Kidney (tissue), 14 donors: ENCODE results near the gene HSPG2. TPM values are rescaled to one million over a fixed set of nuclear protein-coding genes. Genes with fewer than 3 reads are reported as not detected.

ENCODE experiments used
- DNase-seq, 5 donors: peaks; one replicate each; pipeline ENCODE4 v3.0.0-alpha.2; 2013 to 2020
- FAIRE-seq: peaks from 2 replicates; lab custom pipeline; 2012; peaks lifted over from hg19 to GRCh38; lab: Jason Lieb, UNC
- H3K27ac ChIP-seq, 2 donors: one replicate each; pipeline ENCODE4 v1.7.0; 2013; ENCODE audit warnings: low read depth in 2 of 2, low read length in 2 of 2, inconsistent platforms in 1 of 2
- H3K27me3 ChIP-seq: one replicate; pipeline ENCODE4 v1.7.1; 2013; ENCODE audit warnings: low read length, inconsistent platforms; ENCODE audit not compliant: control insufficient read depth, insufficient read depth
- H3K36me3 ChIP-seq, 3 donors: one replicate each; pipeline versions ENCODE4 v1.7.0 to v1.7.1; 2013; ENCODE audit warnings: low read length in 3 of 3, control low read depth in 1 of 3, inconsistent platforms in 1 of 3; ENCODE audit not compliant: insufficient read depth in 3 of 3, control insufficient read depth in 2 of 3
- H3K4me1 ChIP-seq, 3 donors: one replicate each; pipeline versions ENCODE4 v1.7.0 to v1.7.1; 2013; ENCODE audit warnings: low read length in 3 of 3, inconsistent platforms in 1 of 3, low read depth in 1 of 3; ENCODE audit not compliant: control insufficient read depth in 2 of 3, insufficient read depth in 2 of 3
- H3K4me3 ChIP-seq, 3 donors: one replicate each; pipeline versions ENCODE4 v1.7.0 to v1.8.1; 2013; ENCODE audit warnings: low read length in 3 of 3, control low read depth in 1 of 3, inconsistent platforms in 1 of 3
- H3K9ac ChIP-seq, 3 donors: one replicate each; pipeline versions ENCODE4 v1.7.0 to v1.7.1; 2013; ENCODE audit warnings: low read length in 3 of 3, control low read depth in 1 of 3, inconsistent platforms in 1 of 3
- H3K9me3 ChIP-seq, 3 donors: one replicate each; pipeline versions ENCODE4 v1.7.0 to v1.7.1; 2013; ENCODE audit warnings: low read length in 3 of 3, control low read depth in 1 of 3, inconsistent platforms in 1 of 3; ENCODE audit not compliant: control insufficient read depth in 2 of 3, insufficient read depth in 1 of 3
- intact Hi-C: fragments of 100-400 bp; cut with DNase I; formaldehyde crosslinking; loops from one replicate; pipeline ENCODE4 v1.11.1; 2022
- polyA plus RNA-seq: library from polyadenylated mRNA; stranded (reverse); fragments of 350-450 nt; fragmentation: Illumina TruSeq; extraction: RNeasy Lipid Tissue Mini Kit (QIAGEN cat#74804); gene quantifications from one replicate; pipeline ENCODE4 v1.2.3, GENCODE V29; 2014; ENCODE audit warnings: low read depth, low replicate concordance; ENCODE audit not compliant: insufficient read depth
- total RNA-seq: library from RNA; stranded (reverse); fragmentation: NEBNext Ultra II Directional; extraction: Animal tissue kit (Norgen Biotek cat#: 25700); gene quantifications from one replicate; pipeline ENCODE4 v1.2.1, GENCODE V29; 2021
- TF ChIP-seq, protein P1 (sequence below): IDR thresholded peaks from 3 replicates; pipeline ENCODE4 v1.5.1; 2012; ENCODE audit warnings: mild to moderate bottlenecking, moderate library complexity, borderline replicate concordance; ENCODE audit not compliant: insufficient read depth; ENCODE audit errors: extremely low read depth
- donor health status: control.
- donor health status: control.
- donor health status: control.
- donor health status: control.
- donor health status: control.
- donor health status: DM: yes; HTN: yes; CAD: no.
- donor health status: Normal renal cell carcinoma (clear cell type).

HSPG2 gene
- total and polyA plus RNA-seq, 2 donors from 2014 or later = 60.4 to 510 TPM

DNA sequence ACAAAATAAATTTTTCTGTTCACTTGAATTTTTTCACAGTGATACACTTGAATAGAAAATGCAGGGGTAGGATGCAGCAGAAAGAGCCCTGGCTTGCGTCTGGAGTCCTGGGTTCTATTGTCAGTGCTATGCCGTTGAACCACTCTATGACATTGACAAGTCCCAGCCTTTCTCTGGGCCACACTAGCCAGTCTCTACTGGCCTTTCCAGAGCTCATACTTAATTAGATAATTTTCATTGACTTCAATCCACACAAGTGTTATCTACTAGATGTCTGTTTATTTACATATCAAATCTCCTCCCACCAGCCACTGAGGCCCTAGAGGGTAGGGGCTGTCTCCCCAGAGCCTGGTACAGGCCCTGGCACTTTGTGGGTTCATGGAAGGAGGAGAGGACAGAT lies 24.2 kb upstream of the HSPG2 start:
- DNase-seq = no peak
- no peaks in the 10 kb centered on the region for H3K27me3 ChIP-seq
- intact Hi-C loops = no loop called here
- H3K9me3 ChIP-seq = no peaks in the 10 kb centered on the region
- H3K4me3 ChIP-seq = no peak overlapping the region
- no peaks in the 10 kb centered on the region for H3K36me3 ChIP-seq
- TF ChIP-seq, protein P1, sequence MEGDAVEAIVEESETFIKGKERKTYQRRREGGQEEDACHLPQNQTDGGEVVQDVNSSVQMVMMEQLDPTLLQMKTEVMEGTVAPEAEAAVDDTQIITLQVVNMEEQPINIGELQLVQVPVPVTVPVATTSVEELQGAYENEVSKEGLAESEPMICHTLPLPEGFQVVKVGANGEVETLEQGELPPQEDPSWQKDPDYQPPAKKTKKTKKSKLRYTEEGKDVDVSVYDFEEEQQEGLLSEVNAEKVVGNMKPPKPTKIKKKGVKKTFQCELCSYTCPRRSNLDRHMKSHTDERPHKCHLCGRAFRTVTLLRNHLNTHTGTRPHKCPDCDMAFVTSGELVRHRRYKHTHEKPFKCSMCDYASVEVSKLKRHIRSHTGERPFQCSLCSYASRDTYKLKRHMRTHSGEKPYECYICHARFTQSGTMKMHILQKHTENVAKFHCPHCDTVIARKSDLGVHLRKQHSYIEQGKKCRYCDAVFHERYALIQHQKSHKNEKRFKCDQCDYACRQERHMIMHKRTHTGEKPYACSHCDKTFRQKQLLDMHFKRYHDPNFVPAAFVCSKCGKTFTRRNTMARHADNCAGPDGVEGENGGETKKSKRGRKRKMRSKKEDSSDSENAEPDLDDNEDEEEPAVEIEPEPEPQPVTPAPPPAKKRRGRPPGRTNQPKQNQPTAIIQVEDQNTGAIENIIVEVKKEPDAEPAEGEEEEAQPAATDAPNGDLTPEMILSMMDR = no peak
- no peak overlapping the region for H3K27ac ChIP-seq
- H3K9ac ChIP-seq = no peak overlapping the region
- H3K4me1 ChIP-seq = peaks cover 0 to 12% (median 9%) of the 10 kb centered on the region in 3 donors
- FAIRE-seq = no peak

DNA sequence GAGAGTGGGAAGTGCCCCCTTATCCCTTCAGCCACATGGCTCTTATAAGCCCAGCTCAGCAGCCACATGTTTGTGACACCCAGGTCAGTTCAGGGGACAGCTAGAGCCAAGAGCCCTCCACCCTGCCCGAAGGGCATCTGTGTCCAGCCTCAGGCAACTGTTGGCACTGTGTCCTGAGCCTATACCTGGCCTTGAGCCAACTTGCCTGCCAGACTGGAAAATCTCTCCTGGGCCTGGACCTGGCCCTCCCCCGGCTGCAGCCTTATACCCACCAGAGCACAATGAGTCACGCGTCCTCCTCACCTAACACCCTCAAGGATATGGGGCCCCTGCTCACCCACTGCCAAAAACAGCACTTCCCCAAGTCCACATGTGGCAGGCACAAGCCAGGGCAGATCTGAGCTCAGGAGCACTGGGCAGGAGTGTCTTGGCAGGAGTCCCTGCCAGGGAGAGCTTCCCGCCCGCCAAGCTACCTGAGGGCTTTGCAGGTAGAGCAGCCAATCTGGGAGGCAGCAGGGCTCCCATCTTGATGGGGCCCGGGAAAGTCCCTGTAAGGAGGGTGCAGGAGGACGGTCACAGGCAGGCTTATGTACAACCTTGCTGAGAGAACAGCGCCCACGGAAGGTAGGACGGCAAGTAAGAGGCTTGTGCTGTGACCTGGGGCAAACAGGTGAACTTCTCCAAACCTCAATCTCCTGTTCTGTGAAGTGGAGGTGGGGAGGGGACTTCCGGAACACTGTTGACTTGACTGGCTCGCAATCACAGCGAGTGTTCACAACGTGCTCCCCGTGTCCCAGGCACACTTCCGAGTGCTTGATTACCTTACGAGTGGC lies 19.8 kb upstream of the HSPG2 start:
- peaks cover 0 to 12% (median 12%) of the 10 kb centered on the region in 3 donors for H3K4me1 ChIP-seq
- intact Hi-C loops = no loop called here
- H3K4me3 ChIP-seq = no peak overlapping the region
- FAIRE-seq (no peak), DNase-seq (peak in 3 of 5 donors; percentile 44 to 95 (median 75))
- no peak overlapping the region for H3K9ac ChIP-seq
- peak overlapping the region; percentile 43 to 71 for H3K27ac ChIP-seq
- H3K27me3 ChIP-seq = no peaks in the 10 kb centered on the region
- H3K36me3 ChIP-seq = no peaks in the 10 kb centered on the region
- H3K9me3 ChIP-seq = no peaks in the 10 kb centered on the region
- TF ChIP-seq, protein P1 = no peak

DNA sequence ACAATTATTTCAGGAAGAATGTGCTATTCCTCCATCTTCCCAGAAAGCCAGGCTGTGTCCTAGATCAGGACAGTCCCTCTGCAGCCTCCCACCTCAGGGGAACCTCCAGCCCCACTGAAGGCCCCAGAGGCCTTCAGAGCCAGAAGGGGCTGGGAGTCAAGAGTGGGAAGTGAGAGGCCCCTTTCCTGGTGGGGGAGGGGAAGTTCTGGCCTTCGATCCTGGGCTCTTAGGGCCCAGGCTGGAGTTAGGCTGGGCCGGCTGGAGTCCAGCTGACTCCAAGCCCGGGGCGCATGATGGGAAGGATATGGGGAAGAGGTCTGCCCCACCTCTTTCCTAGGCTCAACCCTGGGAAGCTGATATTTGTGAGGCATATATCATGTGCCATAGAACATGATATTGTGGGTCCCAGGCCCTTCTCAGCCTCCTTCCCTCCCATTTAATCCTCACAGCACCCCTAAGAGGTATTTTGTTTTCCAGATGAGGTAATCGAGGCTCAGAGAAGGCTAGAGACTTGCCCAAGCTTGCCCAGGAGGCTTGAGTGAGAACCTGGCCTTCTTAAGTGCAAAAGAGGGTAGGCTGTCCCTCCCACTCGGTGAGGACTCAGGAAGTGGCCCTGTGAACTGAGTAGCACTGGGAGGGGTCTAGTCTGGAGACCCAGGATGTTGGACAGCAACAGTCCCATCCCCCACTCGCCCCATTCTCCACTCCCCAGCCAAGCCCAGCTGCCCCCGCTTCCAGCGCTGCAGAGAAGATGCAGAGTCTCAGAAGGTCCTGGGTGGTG lies 18.6 kb upstream of the HSPG2 start:
- Histone ChIP-seq H3K27ac (no peak overlapping the region), H3K27me3 (no peaks in the 10 kb centered on the region), H3K9ac (no peak overlapping the region), H3K4me1 (peaks cover 0 to 12% (median 12%) of the 10 kb centered on the region in 3 donors), H3K36me3 (no peaks in the 10 kb centered on the region), H3K4me3 (no peak overlapping the region), H3K9me3 (no peaks in the 10 kb centered on the region)
- DNase-seq = no peak
- intact Hi-C loops = no loop called here
- TF ChIP-seq, protein P1 = no peak
- FAIRE-seq = no peak
